NCI-H1105 (cell line): Measurements from ENCODE around the gene TMEM163.

ENCODE experiments used
- DNase-seq: peaks from one replicate; lab custom pipeline; 2025; lab: John Stamatoyannopoulos, UW

TMEM163 gene

GRCh38 chr2:134457765-134458472 is 260.9 kb downstream of the TMEM163 start:
- DNase-seq, result no peak

- no peak for DNase-seq
Observed at GRCh38 chr2:134457353-134457752, 261.4 kb downstream of the TMEM163 start.

- DNase-seq, result no peak
Observed at GRCh38 chr2:134455426-134455825, 263.4 kb downstream of the TMEM163 start.

- DNase-seq, result no peak
Observed at GRCh38 chr2:134454931-134455330, 263.9 kb downstream of the TMEM163 start.

- no peak for DNase-seq
Observed at GRCh38 chr2:134454426-134454825, 264.4 kb downstream of the TMEM163 start.

- no peak for DNase-seq
Observed at GRCh38 chr2:134453973-134454372, 264.8 kb downstream of the TMEM163 start.

GRCh38 chr2:134453476-134453875 is 265.3 kb downstream of the TMEM163 start:
- DNase-seq, result no peak

- no peak for DNase-seq
Observed at GRCh38 chr2:134452042-134452733, 266.6 kb downstream of the TMEM163 start.

GRCh38 chr2:134451347-134451630 is 267.5 kb downstream of the TMEM163 start:
- no peak for DNase-seq

GRCh38 chr2:134449751-134450513 is 268.9 kb downstream of the TMEM163 start:
- DNase-seq, result no peak

GRCh38 chr2:134449157-134449556 is 269.6 kb downstream of the TMEM163 start:
- DNase-seq, result no peak

GRCh38 chr2:134448650-134449049 is 270.1 kb downstream of the TMEM163 start:
- DNase-seq, result no peak

GRCh38 chr2:134447669-134448068 is 271.1 kb downstream of the TMEM163 start:
- no peak for DNase-seq

GRCh38 chr2:134446383-134447017 is 272.3 kb downstream of the TMEM163 start:
- no peak for DNase-seq

- no peak for DNase-seq
Observed at GRCh38 chr2:134445985-134446382, 272.8 kb downstream of the TMEM163 start.

GRCh38 chr2:134445116-134445515 is 273.7 kb downstream of the TMEM163 start:
- DNase-seq, result no peak

GRCh38 chr2:134443814-134444480 is 274.9 kb downstream of the TMEM163 start:
- no peak for DNase-seq

GRCh38 chr2:134441153-134441863 is 277.5 kb downstream of the TMEM163 start:
- DNase-seq, result no peak

GRCh38 chr2:134440336-134440909 is 278.4 kb downstream of the TMEM163 start:
- no peak for DNase-seq

- DNase-seq, result no peak
Observed at GRCh38 chr2:134438371-134438770, 280.4 kb downstream of the TMEM163 start.

GRCh38 chr2:134436706-134437105 is 282.1 kb downstream of the TMEM163 start:
- DNase-seq, result no peak
